K562 (cell line): ENCODE measurements around the gene MARK2. TPM values are rescaled to one million over a fixed set of nuclear protein-coding genes. Genes with fewer than 3 reads are reported as not detected.
A peak's percentile ranks its signal among the peaks of the same experiment; 100 is the strongest.

Source experiments
- ATAC-seq: fragments of 200-7000 bp; cut with Tn5 transposase; 3 replicates; pipeline ENCODE4 v1.9.1; 2020; ENCODE audit warnings: moderate library complexity
- BruUV-seq: library from RNA; stranded (reverse); fragments of 400-500 nt; replicated peaks from 2 replicates; lab custom pipeline; 2021; lab: Mats Ljungman, UMichigan
- CTCF ChIA-PET: fragments of 300-600 bp; formaldehyde crosslinking; extraction: SDS; loops from one replicate; lab custom pipeline; 2021; ENCODE audit warnings: low intra/inter-chr PET ratio; lab: Yijun Ruan, JAX
- POLR2A ChIA-PET: fragments of 300-600, 350-650 bp; sonication (Branson Sonifier 250); formaldehyde crosslinking; extraction: SDS; loops from one replicate; lab custom pipeline; 2021; ENCODE audit warnings: antibody characterized with exemption, inconsistent platforms; lab: Yijun Ruan, JAX
- DNase-seq, 4 experiments: peaks; one replicate each; pipeline versions ENCODE4 v3.0.0 to v3.0.0-alpha.2; 2011 to 2018; ENCODE audit warnings: low spot score in 3 of 4, mixed read lengths in 3 of 4; ENCODE audit errors: extremely low read depth in 1 of 4
- FAIRE-seq: peaks from 2 replicates; lab custom pipeline; 2011; peaks lifted over from hg19 to GRCh38; lab: Jason Lieb, UNC
- H2AFZ ChIP-seq: 2 replicates; pipeline ENCODE4 v1.6.0; 2011; ENCODE audit warnings: low read depth, low read length, control low read depth, inconsistent platforms
- H3K27ac ChIP-seq: fragments of 200-600 bp; 3 replicates; pipeline ENCODE4 v1.8.0; 2011; ENCODE audit warnings: low read depth, mild to moderate bottlenecking, control low read depth, inconsistent platforms, low read length, moderate library complexity, mixed read lengths; ENCODE audit errors: extremely low read depth
- H3K27me3 ChIP-seq, 2 experiments: fragments of 300-600 bp in 1 of 2; 2 replicates in 1 of 2; 3 replicates in 1 of 2; pipeline versions ENCODE4 v1.6.0 to v1.8.0; 2011; ENCODE audit warnings: inconsistent platforms in 2 of 2, low read length in 2 of 2, mild to moderate bottlenecking in 1 of 2, mixed read lengths in 1 of 2, moderate library complexity in 1 of 2; ENCODE audit not compliant: control insufficient read depth in 2 of 2, insufficient read depth in 2 of 2
- H3K36me3 ChIP-seq: fragments of 300-600 bp; 3 replicates; pipeline ENCODE4 v1.8.0; 2011; ENCODE audit warnings: mild to moderate bottlenecking, low read length, inconsistent platforms; ENCODE audit not compliant: control insufficient read depth, insufficient read depth
- H3K4me1 ChIP-seq, 2 experiments: fragments of 200-600 bp in 1 of 2; replicated peaks in 1 of 2; 2 replicates in 1 of 2; 3 replicates in 1 of 2; pipeline versions ENCODE4 v1.5.1 to v1.8.0; 2011; ENCODE audit warnings: inconsistent platforms in 2 of 2, low read length in 2 of 2, mild to moderate bottlenecking in 1 of 2, mixed read lengths in 1 of 2, moderate library complexity in 1 of 2; ENCODE audit not compliant: control insufficient read depth in 2 of 2, insufficient read depth in 2 of 2
- H3K4me2 ChIP-seq: 2 replicates; pipeline ENCODE4 v1.6.1; 2011; ENCODE audit warnings: low read length, control low read depth, inconsistent platforms, mixed read lengths; ENCODE audit not compliant: insufficient read depth
- H3K4me3 ChIP-seq: fragments of 200-600 bp; sonication (generic), shearing (Covaris generic); 2 replicates; pipeline ENCODE4 v1.5.1; 2016; ENCODE audit warnings: control low read depth, inconsistent platforms
- H3K79me2 ChIP-seq: fragments of 200-600 bp; 3 replicates; pipeline ENCODE4 v1.8.0; 2011; ENCODE audit warnings: low read length, inconsistent platforms; ENCODE audit not compliant: control insufficient read depth, insufficient read depth
- H3K9ac ChIP-seq, 2 experiments: 2 replicates each; pipeline versions ENCODE4 v1.6.0 to v1.6.1; 2011; ENCODE audit warnings: low read depth in 2 of 2, low read length in 2 of 2, control low read depth in 1 of 2, inconsistent platforms in 1 of 2, mild to moderate bottlenecking in 1 of 2, mixed read lengths in 1 of 2; ENCODE audit not compliant: insufficient read depth in 1 of 2
- H3K9me1 ChIP-seq: one replicate; pipeline ENCODE4 v1.6.0; 2011; ENCODE audit warnings: inconsistent platforms, mild to moderate bottlenecking, low read length, moderate library complexity; ENCODE audit not compliant: control insufficient read depth, insufficient read depth
- H3K9me3 ChIP-seq: replicated peaks from 2 replicates; pipeline ENCODE4 v1.5.1; 2011; ENCODE audit warnings: low read depth, low read length, inconsistent platforms; ENCODE audit not compliant: control insufficient read depth, insufficient read depth
- H4K20me1 ChIP-seq: replicated peaks from 2 replicates; pipeline ENCODE4 v1.6.1; 2011; ENCODE audit warnings: low read length, inconsistent platforms, mixed read lengths; ENCODE audit not compliant: control insufficient read depth, insufficient read depth
- BRCA1 ChIP-seq, 2 experiments: fragments of 450-650 bp in 1 of 2; sonication (generic) in 1 of 2; formaldehyde crosslinking in 1 of 2; IDR thresholded peaks; 2 replicates each; pipeline versions ENCODE4 v1.5.0 to v1.6.1; 2017 to 2020; ENCODE audit warnings: mild to moderate bottlenecking in 1 of 2, missing genetic modification reagents in 1 of 2
- CEBPB ChIP-seq: fragments of 450-650 bp; IDR thresholded peaks from 2 replicates; pipeline ENCODE4 v1.6.1; 2016; ENCODE audit warnings: missing genetic modification characterization, missing compliant biosample characterization
- ETS2 ChIP-seq: IDR thresholded peaks from 2 replicates; pipeline ENCODE4 v1.6.1; 2016; ENCODE audit warnings: borderline replicate concordance, missing genetic modification characterization, mild to moderate bottlenecking, moderate library complexity, missing compliant biosample characterization; ENCODE audit not compliant: poor library complexity, severe bottlenecking
- FOSL1 ChIP-seq: fragments of 200-800 bp; sonication (Bioruptor generic); conservative IDR thresholded peaks from 2 replicates; pipeline ENCODE4 v1.6.1; 2016; ENCODE audit warnings: missing genetic modification characterization, missing compliant biosample characterization
- HNRNPK ChIP-seq: fragments of 200-400 bp; formaldehyde crosslinking; IDR thresholded peaks from one replicate; pipeline ENCODE4 v1.6.1; 2018; ENCODE audit warnings: mild to moderate bottlenecking, low read depth, low read length; ENCODE audit not compliant: poor library complexity, severe bottlenecking
- L3MBTL2 ChIP-seq: fragments of 450-650 bp; IDR thresholded peaks from 2 replicates; pipeline ENCODE4 v1.6.1; 2016; ENCODE audit warnings: mild to moderate bottlenecking, moderate library complexity
- MAZ ChIP-seq, 2 experiments: fragments of 450-650 bp in 1 of 2; sonication (generic) in 1 of 2; formaldehyde crosslinking; IDR thresholded peaks in 1 of 2; conservative IDR thresholded peaks in 1 of 2; 2 replicates each; pipeline versions ENCODE4 v1.4.0 to v1.5.0; 2020; ENCODE audit warnings: mild to moderate bottlenecking in 1 of 2, missing genetic modification reagents in 1 of 2
- MCM7 ChIP-seq, 2 experiments: fragments of 450-650 bp; IDR thresholded peaks; 2 replicates each; pipeline ENCODE4 v1.6.1; 2016 to 2018
- PCBP1 ChIP-seq: fragments of 200-400 bp; formaldehyde crosslinking; IDR thresholded peaks from 2 replicates; pipeline ENCODE4 v1.6.1; 2018; ENCODE audit warnings: mild to moderate bottlenecking, low read depth, low read length; ENCODE audit not compliant: poor library complexity, severe bottlenecking
- ZNF197 ChIP-seq: fragments of 200-800 bp; sonication (Bioruptor generic); IDR thresholded peaks from 2 replicates; pipeline ENCODE4 v1.6.1; 2016; ENCODE audit warnings: low read depth, missing genetic modification characterization, missing compliant biosample characterization
- ZNF592 ChIP-seq: fragments of 450-650 bp; IDR thresholded peaks from 2 replicates; pipeline ENCODE4 v1.6.1; 2017; ENCODE audit warnings: antibody characterized with exemption, mild to moderate bottlenecking
- WGBS: fragments of 100-300 bp; shearing (Covaris generic); methylation state at CpG from one replicate; pipeline ENCODE4 v1.1.6; 2016; ENCODE audit warnings: low coverage, mixed read lengths; ENCODE audit not compliant: insufficient coverage; ENCODE audit errors: missing lambda C conversion rate; 5-methylcytosine and 5-hydroxymethylcytosine counted together
- in situ Hi-C: fragments of 300-500 bp; cut with MboI; formaldehyde crosslinking; loops from 4 replicates; pipeline ENCODE4 v1.15.0; 2018; ENCODE audit warnings: inconsistent platforms, mixed read lengths
- intact Hi-C: fragments of 100-400 bp; cut with micrococcal nuclease; formaldehyde crosslinking; loops from 2 replicates; pipeline ENCODE4 v1.14.2; 2022
- polyA plus RNA-seq, 8 experiments: library from polyadenylated mRNA; depleted of rRNA in 4 of 8; stranded (reverse) in 5 of 8; unstranded in 3 of 8; fragments of >200 nt; fragmentation: Nextera tagmentation in 2 of 8; fragmentation: Illumina TruSeq in 1 of 8; extraction: Ambion mirVana in 2 of 8; extraction: Trizol in 1 of 8; gene quantifications; 2 replicates each; pipeline versions ENCODE4 v1.2.1 to v1.2.3, GENCODE V29; 2011 to 2014; ENCODE audit warnings: inconsistent platforms in 1 of 8, missing spikeins in 1 of 8
- total RNA-seq, 7 experiments: library from RNA; depleted of rRNA in 6 of 7; stranded (reverse); fragments of >200 nt in 6 of 7; fragmentation: Illumina TruSeq in 2 of 7; extraction: Trizol in 2 of 7; gene quantifications; 2 replicates each; pipeline versions ENCODE4 v1.2.1 to v1.2.3, GENCODE V29; 2011 to 2021; ENCODE audit warnings: low replicate concordance in 1 of 7
- TF ChIP-seq, protein P1 (sequence below): sonication (generic); formaldehyde crosslinking; IDR thresholded peaks from 2 replicates; pipeline ENCODE4 v1.8.0; 2023; ENCODE audit warnings: mild to moderate bottlenecking, missing genetic modification reagents

The MARK2 gene
- total and polyA plus RNA-seq, 9 of the 15 experiments (the other 6 are each of a cell fraction or from before 2014, with no cell fraction given), result 0.32 to 43.5 (median 15.1) TPM

DNA sequence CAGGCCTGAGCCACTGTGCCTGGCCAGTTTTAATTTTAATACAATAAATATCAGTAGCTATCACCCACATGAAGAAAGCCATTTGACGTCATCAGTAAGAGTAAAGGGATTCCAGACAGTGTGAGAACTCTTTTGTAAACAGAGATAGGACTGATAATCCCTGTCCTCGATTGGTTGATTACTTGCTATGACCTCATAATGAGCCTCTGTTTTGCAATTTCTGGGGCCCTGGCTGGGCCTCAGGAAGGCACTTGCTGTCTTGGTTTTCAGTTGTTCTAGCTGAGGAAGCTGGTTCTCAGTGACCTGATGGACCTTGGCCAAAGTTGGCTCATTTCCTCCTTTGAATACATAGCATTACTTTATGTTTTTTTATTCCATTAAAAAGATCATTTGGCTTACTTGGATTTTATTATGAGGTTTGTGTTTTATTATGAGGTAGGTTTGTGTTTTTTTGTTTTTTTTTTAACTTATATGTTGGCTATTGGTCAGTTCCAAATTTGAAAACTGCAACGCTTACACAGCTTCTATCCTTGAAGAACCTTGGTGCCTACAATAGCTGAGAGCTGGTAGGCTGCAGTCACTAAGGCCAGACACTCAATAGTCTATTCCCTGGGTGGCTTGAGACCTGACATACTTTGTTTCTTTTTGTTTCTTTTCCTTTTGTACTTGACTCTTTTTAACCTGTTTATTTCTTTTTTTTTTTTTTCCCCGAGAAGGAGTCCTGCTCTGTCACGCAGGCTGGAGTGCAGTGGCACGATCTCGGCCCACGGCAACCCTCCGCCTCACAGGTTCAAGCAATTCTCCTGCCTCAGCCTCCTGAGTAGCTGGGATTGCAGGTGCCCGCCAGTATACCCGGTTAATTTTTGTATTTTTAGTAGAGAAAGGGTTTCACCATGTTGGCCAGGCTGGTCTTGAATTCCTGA, 20.0 kb downstream of the MARK2 start:
- no peak overlapping the region for H3K27ac ChIP-seq
- H3K4me3 ChIP-seq, result no peak overlapping the region
- H3K9me1 ChIP-seq, result no peaks in the 10 kb centered on the region
- WGBS, result 70% methylated on average over 9 of the region's 11 CpGs
- no peaks in the 10 kb centered on the region for H3K27me3 ChIP-seq
- BruUV-seq, result no TSS peak
- H3K4me2 ChIP-seq, result no peak overlapping the region
- H2AFZ ChIP-seq, result no peak overlapping the region
- peaks cover 11 to 18% of the 10 kb centered on the region in 2 experiments; a peak in 4 of 5 replicates for H3K4me1 ChIP-seq
- DNase-seq (peak in 2 of 4 experiments; percentile 23 to 38), ATAC-seq (peak; percentile 74), FAIRE-seq (peak; percentile 29)
- POLR2A ChIA-PET, result interaction anchor here (0.8 to 1.6 kb wide), 3 partner anchors 11 to 20 kb away, joined by 4 to 5 read pairs (median 4); partner anchors contain the start of gene MARK2
- intact Hi-C loops (no loop called here), in situ Hi-C loops (no loop called here)
- H3K36me3 ChIP-seq, result peaks cover 32% of the 10 kb centered on the region; the same call in 2 of the 3 replicates
- H4K20me1 ChIP-seq, result no peaks in the 10 kb centered on the region
- H3K9me3 ChIP-seq, result no peaks in the 10 kb centered on the region
- CTCF ChIA-PET, result no interaction called here
- peaks cover 52% of the 10 kb centered on the region for H3K79me2 ChIP-seq
- H3K9ac ChIP-seq, result no peak overlapping the region
- TF ChIP-seq MCM7 (IDR thresholded peaks at IDR 0.05) (no peak), ZNF197 (CRISPR knock-in tag) (no peak), ZNF592 (no peak), ETS2 (tag) (no peak), FOSL1 (tag) (peak; percentile 39; the same call in 1 of the 2 replicates), CEBPB (tag) (peak; percentile 97), HNRNPK (no peak), BRCA1 (IDR thresholded peaks at IDR 0.05) (no peak), BRCA1 (CRISPR knock-in tag; IDR thresholded peaks at IDR 0.05) (no peak), PCBP1 (no peak), MAZ (CRISPR knock-in tag; conservative IDR thresholded peaks at IDR 0.05 in 1 of 2, IDR thresholded peaks at IDR 0.05 in 1 of 2) (no peak), L3MBTL2 (0 out of 2 replicates have a peak, but pooled peaks have one; percentile 24)
- TF ChIP-seq, protein P1, sequence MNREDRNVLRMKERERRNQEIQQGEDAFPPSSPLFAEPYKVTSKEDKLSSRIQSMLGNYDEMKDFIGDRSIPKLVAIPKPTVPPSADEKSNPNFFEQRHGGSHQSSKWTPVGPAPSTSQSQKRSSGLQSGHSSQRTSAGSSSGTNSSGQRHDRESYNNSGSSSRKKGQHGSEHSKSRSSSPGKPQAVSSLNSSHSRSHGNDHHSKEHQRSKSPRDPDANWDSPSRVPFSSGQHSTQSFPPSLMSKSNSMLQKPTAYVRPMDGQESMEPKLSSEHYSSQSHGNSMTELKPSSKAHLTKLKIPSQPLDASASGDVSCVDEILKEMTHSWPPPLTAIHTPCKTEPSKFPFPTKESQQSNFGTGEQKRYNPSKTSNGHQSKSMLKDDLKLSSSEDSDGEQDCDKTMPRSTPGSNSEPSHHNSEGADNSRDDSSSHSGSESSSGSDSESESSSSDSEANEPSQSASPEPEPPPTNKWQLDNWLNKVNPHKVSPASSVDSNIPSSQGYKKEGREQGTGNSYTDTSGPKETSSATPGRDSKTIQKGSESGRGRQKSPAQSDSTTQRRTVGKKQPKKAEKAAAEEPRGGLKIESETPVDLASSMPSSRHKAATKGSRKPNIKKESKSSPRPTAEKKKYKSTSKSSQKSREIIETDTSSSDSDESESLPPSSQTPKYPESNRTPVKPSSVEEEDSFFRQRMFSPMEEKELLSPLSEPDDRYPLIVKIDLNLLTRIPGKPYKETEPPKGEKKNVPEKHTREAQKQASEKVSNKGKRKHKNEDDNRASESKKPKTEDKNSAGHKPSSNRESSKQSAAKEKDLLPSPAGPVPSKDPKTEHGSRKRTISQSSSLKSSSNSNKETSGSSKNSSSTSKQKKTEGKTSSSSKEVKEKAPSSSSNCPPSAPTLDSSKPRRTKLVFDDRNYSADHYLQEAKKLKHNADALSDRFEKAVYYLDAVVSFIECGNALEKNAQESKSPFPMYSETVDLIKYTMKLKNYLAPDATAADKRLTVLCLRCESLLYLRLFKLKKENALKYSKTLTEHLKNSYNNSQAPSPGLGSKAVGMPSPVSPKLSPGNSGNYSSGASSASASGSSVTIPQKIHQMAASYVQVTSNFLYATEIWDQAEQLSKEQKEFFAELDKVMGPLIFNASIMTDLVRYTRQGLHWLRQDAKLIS (CRISPR knock-in tag), result no peak
